Motor neuron (in vitro differentiated cells): ENCODE data around the gene CD7. TPM values are rescaled to one million over a fixed set of nuclear protein-coding genes. Genes with fewer than 3 reads are reported as not detected.

Experiments
- ATAC-seq, 8 experiments: fragments of 200-7000 bp; cut with Tn5 transposase; replicated peaks in 6 of 8; 2 replicates each; pipeline ENCODE4 v1.8.0; 2021; ENCODE audit warnings: mild to moderate bottlenecking in 8 of 8, moderate library complexity in 8 of 8
- H3K27ac ChIP-seq, 2 donors: fragments of 250-450 bp; sonication (Bioruptor Pico); 2 replicates each; pipeline ENCODE4 v1.9.0; 2021; ENCODE audit warnings: antibody characterized with exemption in 2 of 2, mild to moderate bottlenecking in 2 of 2, moderate library complexity in 1 of 2
- H3K4me1 ChIP-seq, 2 donors: fragments of 250-450 bp; sonication (Bioruptor Pico); replicated peaks in 1 of 2; 2 replicates each; pipeline ENCODE4 v1.6.1; 2021; ENCODE audit warnings: antibody characterized with exemption in 2 of 2, mild to moderate bottlenecking in 2 of 2, moderate library complexity in 1 of 2
- H3K4me3 ChIP-seq, 5 donors: fragments of 250-450 bp; sonication (Bioruptor Pico); 2 replicates each; pipeline ENCODE4 v1.9.0; 2021; ENCODE audit warnings: antibody characterized with exemption in 5 of 5, mild to moderate bottlenecking in 5 of 5, moderate library complexity in 4 of 5
- WGBS, 10 experiments: fragments of 450-650 bp; shearing (Covaris generic); methylation state at CpG; one replicate each; pipeline ENCODE4 v1.0.0; 2022; 5-methylcytosine and 5-hydroxymethylcytosine counted together
- in situ Hi-C, 9 experiments: fragments of 400-800 bp; cut with MboI; loops; one replicate each; pipeline ENCODE4 v1.15.0; 2021; ENCODE audit warnings: low sequenced_read_pairs in 9 of 9, low pct_unique_long_range_greater_than_20kb in 2 of 9; ENCODE audit not compliant: unreplicated experiment in 9 of 9
- total RNA-seq, 8 experiments: library from RNA; unstranded; fragments of 300-600 nt; gene quantifications; 2 replicates each; pipeline versions ENCODE4 v1.2.3 to v1.2.4, GENCODE V29; 2022

CD7 gene
- total RNA-seq, 8 experiments from 2014 or later, result 0.33 to 3.8 (median 2.0) TPM; not detected in 1

DNA sequence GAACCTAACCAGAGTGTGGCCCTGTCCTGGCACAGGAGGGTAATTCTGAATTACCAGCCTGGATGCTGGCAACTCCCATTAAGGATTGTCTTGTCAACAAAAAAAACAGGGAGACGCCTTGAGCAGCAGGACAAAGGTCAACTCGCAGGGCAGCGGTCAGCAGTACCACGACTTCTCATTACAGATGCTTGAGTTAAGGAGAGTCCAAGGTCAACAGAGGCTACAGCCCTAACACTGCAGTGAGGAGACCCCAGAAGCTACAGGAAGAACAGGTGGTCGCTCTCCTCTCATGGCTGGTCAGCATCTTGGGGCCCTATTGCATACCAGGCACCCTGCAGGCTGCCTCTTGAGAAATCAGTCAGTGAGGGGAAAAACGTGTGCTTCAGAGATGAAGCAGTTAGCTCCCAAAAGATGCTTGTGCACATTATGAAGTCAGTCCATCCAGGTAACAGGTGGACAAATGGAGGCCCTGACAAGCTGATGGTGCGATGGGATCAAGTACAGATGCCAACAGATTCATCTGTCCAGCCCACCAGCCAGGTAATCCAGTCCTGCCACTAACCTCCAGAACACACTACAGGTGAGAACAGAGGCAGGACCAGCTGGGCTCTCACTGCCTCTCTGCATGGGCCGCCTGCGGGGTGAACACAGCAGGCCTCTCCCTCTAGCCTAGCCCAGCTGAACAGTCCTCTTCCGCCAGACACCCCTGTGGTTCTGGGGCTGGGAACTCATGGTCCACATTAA, 48.1 kb downstream of the CD7 start:
- Histone ChIP-seq H3K27ac (no peak overlapping the region), H3K4me1 (peaks cover 22 to 33% of the 10 kb centered on the region in 2 donors), H3K4me3 (no peak overlapping the region)
- in situ Hi-C loops, result no loop called here
- WGBS, 10 experiments, result 0 to 100% (median 76%) methylated on average over 1 to 6 of the region's 10 CpGs; no CpG with 5 or more reads in 3 of the 10 experiments
- ATAC-seq, result no peak

DNA sequence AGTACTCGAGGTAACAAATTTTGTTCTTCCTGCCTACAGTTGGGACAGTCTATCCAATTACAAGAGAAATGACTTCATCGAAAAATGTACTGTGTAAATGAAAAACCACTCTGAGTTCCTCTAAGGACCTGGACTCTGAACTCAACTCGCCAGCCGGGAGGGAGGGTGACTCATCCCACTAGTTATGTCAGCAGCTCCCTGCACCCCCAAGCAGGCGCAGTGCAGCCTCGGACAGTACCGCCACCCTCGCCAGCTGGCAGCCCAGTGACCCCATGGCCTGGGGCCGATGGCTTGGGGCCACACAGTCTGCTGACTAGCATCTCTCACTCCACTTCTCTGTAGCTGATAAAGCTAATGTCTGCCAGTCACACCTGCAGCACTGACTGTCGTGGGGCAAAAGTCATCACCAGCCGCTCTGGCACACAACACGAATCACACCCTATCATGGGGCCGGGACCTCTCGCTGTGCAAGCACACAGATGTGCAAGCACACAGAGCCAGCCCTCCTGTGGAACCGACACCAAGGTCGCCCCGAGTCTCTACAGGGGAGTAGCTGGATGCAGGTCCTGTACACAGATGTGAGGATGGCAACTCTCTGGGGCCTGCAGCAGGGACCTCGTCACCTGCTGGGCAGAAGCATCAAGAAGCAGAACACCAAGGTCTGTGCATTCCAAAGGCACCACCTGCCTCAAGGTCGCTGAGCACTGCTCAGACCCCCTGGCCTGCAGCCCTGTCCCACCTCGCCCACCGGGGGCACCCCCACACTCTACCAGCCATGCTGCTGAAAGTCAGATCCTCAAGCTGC, 49.6 kb downstream of the CD7 start:
- Histone ChIP-seq H3K4me1 (peaks cover 16 to 26% of the 10 kb centered on the region in 2 donors), H3K4me3 (no peak overlapping the region), H3K27ac (no peak overlapping the region)
- peak; percentile 80 to 93 (median 90) for ATAC-seq
- in situ Hi-C loops, result no loop called here
- WGBS, 10 experiments, result 3 to 93% (median 68%) methylated on average over 1 to 7 of the region's 21 CpGs; no CpG with 5 or more reads in 4 of the 10 experiments

DNA sequence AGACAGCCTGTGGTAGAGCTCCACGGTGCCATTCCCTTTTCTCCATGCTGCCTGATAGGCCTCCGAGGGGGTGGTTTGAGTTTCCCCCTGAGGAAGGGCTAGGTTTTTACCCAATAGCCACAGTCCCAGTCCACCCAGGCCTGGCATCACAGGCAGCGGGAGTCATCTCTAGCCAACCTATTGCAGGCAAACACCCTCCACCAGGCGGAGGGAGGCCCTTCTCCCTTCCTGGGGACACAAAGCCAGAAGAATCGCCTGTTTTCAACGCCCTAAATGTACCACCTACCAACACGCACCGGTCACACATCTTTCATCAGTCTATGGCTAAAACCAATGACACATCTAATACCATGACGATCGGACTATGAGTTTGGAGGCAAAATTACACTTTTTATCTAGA, 51.3 kb downstream of the CD7 start:
- peaks cover 4 to 15% of the 10 kb centered on the region in 2 donors for H3K4me1 ChIP-seq
- 60 to 100% (median 93%) methylated on average over 1 to 5 of the region's 10 CpGs; no CpG with 5 or more reads in 4 of the 10 experiments for WGBS, 10 experiments
- no peak for ATAC-seq
- in situ Hi-C loops, result no loop called here
- no peak overlapping the region for H3K27ac ChIP-seq
- no peak overlapping the region for H3K4me3 ChIP-seq

Other genes starting within 250 kb of the CD7 start
- gene FASN, start 219.4 kb downstream of the CD7 start, total RNA-seq, result 100 to 1,000 TPM in 4 of 8 experiments, 10 to 100 TPM in 4; 32.4 to 333 (median 89.0) TPM
- 10 to 100 TPM; 13.6 to 68.8 (median 26.1) TPM for gene CCDC57, start 104.8 kb downstream of the CD7 start, total RNA-seq
- 100 to 1,000 TPM in 2 of 8 experiments, 10 to 100 TPM in 5, 1 to 10 TPM in 1; 7.6 to 117 (median 16.2) TPM for gene SLC16A3, start 88.6 kb downstream of the CD7 start, total RNA-seq
- gene CSNK1D, start 43.9 kb downstream of the CD7 start, total RNA-seq, result 100 to 1,000 TPM in 2 of 8 experiments, 10 to 100 TPM in 6; 24.1 to 109 (median 43.9) TPM
- 10 to 100 TPM in 2 of 8 experiments, 1 to 10 TPM in 1, under 1 TPM in 4, not detected in 1; 0.22 to 22.4 (median 0.57) TPM for gene SECTM1, start 16.2 kb upstream of the CD7 start, total RNA-seq
- under 1 TPM in 5 of 8 experiments, not detected in 3; 0.14 to 0.63 (median 0.25) TPM for gene TEX19, start 41.6 kb upstream of the CD7 start, total RNA-seq
- gene UTS2R, start 54.2 kb upstream of the CD7 start, total RNA-seq, result under 1 TPM in 3 of 8 experiments, not detected in 5; 0.11 to 0.43 (median 0.13) TPM
- 10 to 100 TPM; 10.3 to 33.4 (median 15.3) TPM for gene HEXD, start 100.7 kb upstream of the CD7 start, total RNA-seq
- gene OGFOD3, start 101.0 kb upstream of the CD7 start, total RNA-seq, result 10 to 100 TPM in 7 of 8 experiments, 1 to 10 TPM in 1; 8.1 to 24.5 (median 20.2) TPM
- 10 to 100 TPM; 32.0 to 68.0 (median 52.0) TPM for gene CYBC1, start 133.1 kb upstream of the CD7 start, total RNA-seq
- 100 to 1,000 TPM in 3 of 8 experiments, 10 to 100 TPM in 5; 41.4 to 128 (median 70.6) TPM for gene NARF, start 141.1 kb upstream of the CD7 start, total RNA-seq
- 10 to 100 TPM; 27.6 to 63.7 (median 39.4) TPM for gene FOXK2, start 202.1 kb upstream of the CD7 start, total RNA-seq